Gastroesophageal sphincter (tissue), 3 donors: Measurements from ENCODE around the gene TAT.

Experiments used
- CTCF ChIP-seq, 4 experiments: fragments of 200-600 bp in 2 of 4; fragments of 450-650 bp in 2 of 4; sonication (generic) in 1 of 4; IDR thresholded peaks; one replicate each; pipeline ENCODE4 v1.5.1; 2017 to 2019; ENCODE audit warnings: antibody characterized with exemption in 4 of 4, mild to moderate bottlenecking in 2 of 4, moderate library complexity in 2 of 4
- EP300 ChIP-seq: sonication (generic); formaldehyde crosslinking; IDR thresholded peaks from one replicate; pipeline ENCODE4 v1.6.1; 2017; ENCODE audit warnings: antibody characterized with exemption, mild to moderate bottlenecking

- no peak for TF ChIP-seq EP300
- TF ChIP-seq CTCF (IDR thresholded peaks at IDR 0.05), result no peak
These were observed 10.8 kb downstream of the TAT start for GRCh38 chr16:71565812-71566700.
